ENCODE measurements around the gene C1orf198.

The C1orf198 gene

GRCh38 chr1:230891413-230891812, 23.1 kb upstream of the C1orf198 start:
- DNase-seq: no peak

DNA sequence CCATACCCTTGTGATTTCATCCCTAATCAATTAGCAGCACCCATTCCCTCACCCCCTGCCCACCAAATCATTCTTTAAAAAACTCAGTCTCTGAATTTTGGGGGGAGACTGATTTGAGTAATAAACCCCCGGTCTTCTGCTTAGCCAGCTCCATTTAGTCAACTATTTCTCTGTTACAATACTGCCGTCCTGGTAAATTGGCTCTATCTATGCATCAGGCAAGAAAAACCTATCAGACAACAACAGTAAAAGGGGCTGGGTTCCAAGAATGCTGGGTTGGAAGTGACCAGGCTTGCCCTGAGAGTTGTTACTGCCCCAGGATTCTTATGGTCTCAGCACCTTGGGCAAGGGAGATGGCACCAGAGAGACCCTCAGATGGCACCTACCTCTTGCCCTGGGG, 16.3 kb upstream of the C1orf198 start:
- no peak for DNase-seq

GRCh38 chr1:230883967-230884366, 15.6 kb upstream of the C1orf198 start:
- no peak for DNase-seq

DNA sequence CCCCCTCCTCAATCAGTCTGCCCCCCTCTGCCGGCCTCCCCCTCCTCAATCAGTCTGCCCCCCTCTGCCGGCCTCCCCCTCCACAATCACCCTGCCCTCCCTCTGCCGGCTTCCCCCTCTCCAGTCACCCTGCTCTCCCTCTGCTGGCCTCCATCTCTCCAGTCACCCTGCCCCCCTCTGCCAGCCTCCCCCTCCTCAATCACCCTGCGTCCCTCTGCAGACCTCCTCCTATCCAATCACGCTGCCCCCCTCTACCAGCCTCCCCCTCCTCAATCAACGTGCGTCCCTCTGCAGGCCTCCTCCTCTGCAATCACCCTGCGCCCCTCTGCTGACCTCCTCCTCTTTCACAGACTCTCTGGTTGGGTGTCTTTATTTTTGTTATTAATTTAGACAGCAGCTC, 11.5 kb upstream of the C1orf198 start:
- DNase-seq: no peak

DNA sequence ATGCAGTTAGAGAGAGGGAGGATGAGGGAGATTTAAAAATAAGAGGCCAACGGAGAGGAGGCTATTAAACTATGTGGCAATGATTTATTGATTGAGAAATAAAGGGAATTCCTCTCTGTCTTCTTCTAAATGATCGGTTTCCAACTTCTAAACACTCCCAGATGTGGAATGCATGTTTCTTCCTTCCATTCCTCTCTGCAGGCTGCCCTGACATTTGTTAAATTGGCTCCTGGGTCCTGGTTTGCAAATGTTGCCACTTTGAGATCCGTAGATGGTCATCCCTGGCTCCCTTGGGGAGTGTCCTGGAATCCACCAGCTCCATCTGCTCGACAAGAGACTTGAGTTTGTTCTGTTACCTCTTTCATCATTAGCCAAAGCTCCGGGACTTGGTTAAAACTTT, 10.3 kb upstream of the C1orf198 start:
- DNase-seq: no peak

DNA sequence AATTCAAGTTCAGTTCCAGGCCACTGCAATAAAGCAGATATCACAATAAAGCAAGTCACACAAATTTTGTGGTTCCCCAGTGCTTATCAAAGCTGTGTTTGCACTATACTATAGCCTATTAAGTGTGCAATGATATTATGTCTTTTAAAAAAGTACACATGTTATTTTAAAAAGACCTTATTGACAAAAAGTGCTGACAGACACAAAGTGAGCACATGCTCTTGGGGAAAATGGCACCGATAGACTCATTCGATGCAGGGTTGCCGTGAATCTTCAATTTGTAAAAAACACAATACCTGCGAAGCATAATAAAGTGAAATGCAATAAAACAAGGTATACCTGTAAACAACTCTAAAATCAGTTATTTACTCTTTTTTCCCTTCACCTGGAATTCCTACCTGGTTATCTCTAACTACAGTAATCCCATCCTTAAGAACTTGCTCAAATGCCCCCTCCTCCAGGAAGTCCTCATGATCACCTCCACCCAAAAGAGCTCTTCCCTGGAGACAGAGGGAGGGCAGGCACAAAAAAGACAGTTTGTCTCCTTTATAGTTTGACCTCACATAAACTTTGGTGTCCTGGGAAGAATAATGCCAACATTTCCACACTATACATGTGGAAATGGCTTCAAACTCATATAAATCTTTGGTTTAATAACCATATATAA, 9.7 kb upstream of the C1orf198 start:
- DNase-seq: no peak

DNA sequence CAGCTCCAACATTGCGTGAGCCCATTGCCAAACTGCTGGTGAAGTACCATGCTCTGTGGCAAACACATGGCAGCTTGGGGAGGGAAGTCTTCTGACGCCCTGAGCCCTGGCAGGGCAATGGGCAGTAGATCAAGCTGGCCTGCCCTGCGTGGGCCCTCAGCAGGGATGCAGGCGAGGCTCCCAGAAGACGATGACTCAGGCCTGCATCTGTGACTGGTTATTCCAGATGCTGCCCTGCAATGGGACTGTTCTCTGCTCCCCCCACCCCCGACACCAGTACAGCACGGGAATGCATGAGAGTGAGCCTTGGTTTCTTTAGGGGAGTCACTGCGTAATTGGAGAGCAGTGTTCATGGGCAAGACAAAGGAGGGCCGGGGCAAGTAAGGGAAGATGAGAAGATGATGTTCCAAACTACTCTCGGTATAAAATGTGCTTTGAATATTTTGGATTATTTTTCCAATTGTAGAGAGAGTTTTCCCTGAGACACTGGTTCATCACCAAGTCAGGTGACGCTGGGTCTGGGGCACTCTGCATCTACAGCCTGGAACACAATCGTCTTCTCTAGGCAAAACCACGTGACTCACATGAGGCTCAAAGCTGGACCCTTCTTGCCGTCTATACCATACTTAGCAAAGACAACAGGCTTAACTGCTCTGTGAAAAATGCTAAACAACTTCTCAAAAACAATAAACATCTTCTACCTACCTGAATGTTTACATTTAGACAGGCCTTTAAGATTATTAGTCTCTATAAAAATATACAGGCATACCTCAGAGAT, 9.0 kb upstream of the C1orf198 start:
- no peak for DNase-seq

- DNase-seq: no peak
Measured at GRCh38 chr1:230876660-230877059, 8.3 kb upstream of the C1orf198 start.

- no peak for DNase-seq
Measured at GRCh38 chr1:230875370-230875769, 7.0 kb upstream of the C1orf198 start.

DNA sequence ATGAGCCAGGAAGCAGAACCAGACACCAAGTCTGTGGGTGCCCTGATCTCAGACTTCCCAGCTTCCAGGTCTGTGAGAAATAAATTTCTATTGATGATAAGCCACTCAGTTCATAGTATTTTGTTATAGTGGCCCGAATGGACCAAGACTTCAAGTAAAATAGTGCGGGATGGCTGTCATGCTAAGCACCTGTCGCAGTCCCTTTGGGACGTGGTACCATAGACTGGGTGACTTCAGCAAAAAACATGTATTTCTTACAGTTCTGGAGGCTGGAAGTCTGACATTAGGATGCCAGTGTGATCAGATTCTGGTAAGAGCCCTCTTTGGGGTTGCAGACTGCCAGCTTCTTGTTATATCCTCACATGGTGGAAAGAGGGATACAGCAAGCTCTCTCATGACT, 2.6 kb upstream of the C1orf198 start:
- no peak for DNase-seq

GRCh38 chr1:230869500-230869899, 1.2 kb upstream of the C1orf198 start:
- DNase-seq: no peak

DNA sequence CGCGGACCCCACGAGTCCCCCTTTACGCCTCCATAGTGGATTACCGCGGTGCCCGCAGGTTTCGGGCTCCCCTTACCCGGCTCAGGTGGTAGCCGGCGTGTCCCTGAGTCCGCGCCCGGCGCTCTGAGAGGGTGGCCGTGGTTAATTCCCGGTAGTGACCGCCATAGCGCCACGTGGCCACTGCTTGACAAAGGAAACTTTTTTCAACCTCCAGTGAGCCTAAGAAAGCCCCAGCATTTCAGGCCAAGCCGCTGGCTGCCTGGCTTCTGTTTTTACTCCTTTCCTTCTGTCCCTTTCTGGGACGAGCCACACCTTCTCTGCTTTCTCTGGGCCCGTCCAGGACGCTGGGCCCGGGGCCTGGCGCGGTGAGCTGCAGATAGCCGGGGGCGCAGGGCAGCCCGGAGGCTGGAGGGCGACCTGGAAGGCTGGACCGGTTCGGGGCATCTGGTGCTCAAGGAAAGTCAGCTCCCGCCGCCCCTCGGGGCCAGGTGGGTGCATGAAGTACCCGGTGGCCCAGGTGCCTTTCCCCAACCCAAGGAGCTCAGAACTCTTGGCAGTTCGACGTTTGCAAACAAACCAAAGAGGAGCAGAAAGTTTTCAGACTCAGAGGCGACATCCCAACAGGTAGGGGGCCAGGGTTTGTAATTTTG, 540 bp upstream of the C1orf198 start:
- peak; percentile 3 for DNase-seq

- DNase-seq: no peak
Measured at GRCh38 chr1:230867101-230867902, 1.0 kb downstream of the C1orf198 start.

DNA sequence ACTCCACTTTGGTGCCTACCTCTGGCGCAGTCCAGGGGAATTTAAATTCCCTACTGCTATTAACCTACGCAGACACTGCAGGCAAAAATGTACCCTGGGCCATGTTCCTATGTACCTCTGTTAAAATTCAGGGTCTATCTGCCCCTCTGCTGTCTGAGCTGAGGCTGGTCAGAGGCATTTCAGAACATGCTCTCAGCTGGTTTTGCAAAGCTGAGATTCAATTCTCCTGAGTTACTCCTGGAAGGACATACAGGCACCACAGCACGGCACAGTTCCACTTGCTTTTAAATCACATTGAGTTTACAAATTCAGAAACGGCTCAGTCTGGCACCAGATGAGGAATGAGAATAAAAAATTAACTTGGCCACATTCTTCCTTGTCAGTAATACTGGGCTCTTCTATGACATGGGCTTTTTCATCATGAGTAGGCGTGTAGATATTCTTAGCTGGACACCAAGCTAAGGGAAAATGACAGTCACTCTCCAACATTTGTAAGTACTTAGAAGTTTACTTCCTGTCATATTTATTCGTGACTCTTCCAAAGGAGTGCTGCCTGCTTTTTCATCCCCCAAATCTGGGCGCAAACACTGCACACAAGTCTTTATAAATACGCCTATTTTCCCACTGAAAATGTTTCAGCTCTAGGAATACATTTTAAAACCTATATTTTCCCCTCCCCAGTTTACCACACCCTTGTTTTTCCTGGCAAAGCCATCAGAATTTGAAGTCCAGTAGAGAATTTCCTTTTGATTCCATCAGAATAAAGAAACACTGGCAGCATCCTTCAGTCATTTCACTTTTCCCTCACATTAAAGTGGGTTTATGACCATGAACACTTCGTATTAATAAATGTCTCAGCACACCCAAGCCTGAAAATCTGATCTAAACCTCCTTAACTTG, 1.9 kb downstream of the C1orf198 start:
- no peak for DNase-seq

- no peak for DNase-seq
Measured at GRCh38 chr1:230865062-230865817, 3.1 kb downstream of the C1orf198 start.

DNA sequence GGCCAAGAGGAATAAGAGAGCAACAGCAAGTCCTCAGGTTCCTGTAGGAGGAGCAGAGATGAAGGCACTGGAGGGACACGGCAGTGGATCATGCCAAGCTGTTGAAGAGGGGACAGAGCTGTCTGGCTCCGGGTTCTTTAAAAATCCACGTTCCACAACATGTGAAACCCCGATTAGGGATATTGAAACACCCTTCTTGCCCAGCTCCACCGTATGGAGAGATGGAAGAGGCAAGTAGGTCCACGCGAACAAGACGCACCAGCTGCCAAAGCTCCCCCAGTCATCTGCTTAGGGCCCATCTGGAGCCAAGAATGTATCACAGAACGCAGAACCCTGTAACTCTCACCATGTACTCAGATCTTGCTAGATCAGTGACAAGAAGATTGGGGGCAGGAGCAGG, 3.9 kb downstream of the C1orf198 start:
- no peak for DNase-seq

DNA sequence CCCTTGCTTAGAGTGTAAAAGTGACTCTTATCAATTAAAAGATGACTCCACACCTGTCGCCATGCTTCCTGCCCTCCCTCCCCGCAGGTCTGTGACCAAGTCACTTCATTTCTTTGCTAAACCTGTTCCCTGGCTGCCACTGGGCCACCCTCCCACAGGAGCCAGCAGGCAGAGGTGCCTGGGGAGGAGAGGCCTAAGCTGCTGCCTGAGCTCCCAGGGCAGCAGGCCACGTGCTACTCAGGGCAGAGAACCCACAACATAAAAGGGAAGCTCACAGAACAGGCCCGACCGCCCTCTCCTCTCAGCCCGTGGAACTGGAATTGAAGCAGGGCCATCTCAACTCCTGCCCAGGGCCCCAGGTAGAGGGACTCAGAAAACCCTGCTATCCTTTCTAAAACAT, 4.9 kb downstream of the C1orf198 start:
- DNase-seq: no peak

DNA sequence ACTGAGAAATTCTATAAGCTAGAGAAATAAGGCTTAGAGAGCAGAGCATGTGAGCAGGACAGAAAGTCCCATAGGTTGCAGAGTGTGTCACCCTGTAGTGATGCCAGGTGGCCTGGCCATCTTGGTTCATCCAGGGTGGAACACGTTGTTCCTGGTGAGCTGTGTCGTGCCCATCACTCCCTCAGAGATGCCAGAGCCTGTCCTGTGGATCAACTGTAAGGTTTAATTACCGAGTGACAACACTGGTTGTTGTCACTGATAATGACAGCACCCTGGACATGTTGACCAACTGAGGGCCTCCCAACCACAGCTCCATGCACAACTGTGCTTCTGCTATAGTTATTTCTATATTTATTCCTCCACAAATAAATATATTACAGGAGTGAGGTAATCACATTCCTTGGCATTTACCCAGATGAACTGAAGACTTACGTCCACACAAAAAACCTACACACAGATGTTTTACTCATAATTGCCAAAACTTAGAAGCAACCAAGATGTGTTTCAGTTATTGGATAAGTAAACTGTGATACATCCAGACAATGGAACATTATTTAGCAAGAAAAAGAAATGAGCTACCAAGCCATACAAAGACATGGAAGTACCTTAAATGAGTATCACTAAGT, 6.2 kb downstream of the C1orf198 start:
- DNase-seq: no peak

- no peak for DNase-seq
Measured at GRCh38 chr1:230861489-230861888, 6.8 kb downstream of the C1orf198 start.

DNA sequence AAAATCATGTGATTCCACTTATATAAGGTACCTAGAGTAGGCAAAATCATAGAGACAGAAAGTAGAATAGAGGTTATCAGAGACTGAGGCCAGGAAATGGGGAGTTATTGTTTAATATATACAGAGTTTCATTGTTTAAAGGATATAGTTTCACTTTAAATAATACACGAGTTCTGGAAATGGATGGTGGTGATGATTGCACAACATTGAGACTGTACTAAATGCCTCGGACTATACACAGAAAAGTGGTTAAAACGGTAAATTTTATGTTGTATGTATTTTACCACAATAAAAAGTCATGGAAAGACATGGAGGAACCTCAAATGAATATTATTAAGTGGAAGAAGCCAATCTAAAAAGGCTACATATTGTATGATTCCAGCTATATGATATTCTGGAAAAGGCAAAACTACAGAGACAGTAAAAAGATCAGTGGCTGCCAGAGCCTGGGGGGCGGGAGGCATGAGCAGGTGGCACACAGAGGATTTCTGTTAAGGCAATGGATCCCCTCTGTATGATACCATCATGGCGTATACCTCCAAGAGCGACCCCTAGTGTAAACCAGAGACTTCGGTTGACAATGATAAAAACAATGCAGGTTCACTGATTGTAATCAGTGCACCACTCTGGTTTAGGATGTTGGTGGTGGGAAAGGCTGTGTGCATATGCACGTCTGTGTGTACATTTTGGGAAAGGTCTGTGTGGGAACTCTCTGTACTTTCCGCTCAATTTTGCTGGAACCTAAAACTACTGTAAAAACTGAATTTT, 7.5 kb downstream of the C1orf198 start:
- no peak for DNase-seq
